OCI-LY3 (cell line): ENCODE results near the gene ILKAP.

Source experiments
- H2AFZ ChIP-seq: fragments of 200-600, 300-600 bp; shearing (Covaris generic); 2 replicates; pipeline ENCODE4 v1.6.0; 2014; ENCODE audit warnings: antibody characterized with exemption, low read depth, low read length
- H3K27ac ChIP-seq: fragments of 200-600, 300-600 bp; sonication (generic); 2 replicates; pipeline ENCODE4 v1.5.1; 2014; ENCODE audit warnings: mild to moderate bottlenecking, low read length, moderate library complexity, mixed read lengths
- H3K27me3 ChIP-seq: fragments of 200-600, 300-600 bp; sonication (generic); 2 replicates; pipeline ENCODE4 v1.6.1; 2014; ENCODE audit warnings: low read depth, low read length, mixed read lengths
- H3K36me3 ChIP-seq: fragments of 200-600, 300-600 bp; sonication (generic); replicated peaks from 2 replicates; pipeline ENCODE3; 2014; ENCODE audit warnings: low read depth, low read length, mixed read lengths
- H3K4me1 ChIP-seq: fragments of 300-600, 200-600 bp; sonication (generic); 2 replicates; pipeline ENCODE4 v1.6.1; 2014; ENCODE audit warnings: low read length, mixed read lengths
- H3K4me2 ChIP-seq: fragments of 200-600, 300-600 bp; sonication (generic); 2 replicates; pipeline ENCODE4 v1.6.1; 2014; ENCODE audit warnings: low read length, mixed read lengths
- H3K4me3 ChIP-seq: fragments of 300-600, 200-600 bp; sonication (generic); 2 replicates; pipeline ENCODE4 v1.5.1; 2014; ENCODE audit warnings: antibody characterized with exemption, mild to moderate bottlenecking, low read length, moderate library complexity
- H3K79me2 ChIP-seq: fragments of 300-600, 200-600 bp; shearing (Covaris generic); 2 replicates; pipeline ENCODE4 v1.6.1; 2014; ENCODE audit warnings: mild to moderate bottlenecking, low read length, mixed read lengths
- H3K9ac ChIP-seq: fragments of 300-600, 200-600 bp; shearing (Covaris generic); 2 replicates; pipeline ENCODE4 v1.6.0; 2014; ENCODE audit warnings: mild to moderate bottlenecking, low read length, moderate library complexity
- H3K9me3 ChIP-seq: fragments of 200-600, 300-600 bp; shearing (Covaris generic); 2 replicates; pipeline ENCODE4 v1.6.1; 2014; ENCODE audit warnings: low read length, mixed read lengths; ENCODE audit not compliant: insufficient read depth
- H4K20me1 ChIP-seq: fragments of 200-600, 300-600 bp; sonication (generic); 2 replicates; pipeline ENCODE4 v1.6.1; 2016; ENCODE audit warnings: low read length, mixed read lengths; ENCODE audit not compliant: insufficient read depth
- CTCF ChIP-seq: fragments of 200-600, 300-600 bp; sonication (generic); IDR thresholded peaks from 2 replicates; pipeline ENCODE4 v1.5.1; 2014; ENCODE audit warnings: antibody characterized with exemption, low read length, low read depth
- EZH2phosphoT487 ChIP-seq: fragments of 200-600 bp; shearing (Covaris generic); IDR thresholded peaks from 2 replicates; pipeline ENCODE4 v1.6.1; 2018; ENCODE audit warnings: antibody characterized with exemption, mixed run types, low read depth

The ILKAP gene

DNA sequence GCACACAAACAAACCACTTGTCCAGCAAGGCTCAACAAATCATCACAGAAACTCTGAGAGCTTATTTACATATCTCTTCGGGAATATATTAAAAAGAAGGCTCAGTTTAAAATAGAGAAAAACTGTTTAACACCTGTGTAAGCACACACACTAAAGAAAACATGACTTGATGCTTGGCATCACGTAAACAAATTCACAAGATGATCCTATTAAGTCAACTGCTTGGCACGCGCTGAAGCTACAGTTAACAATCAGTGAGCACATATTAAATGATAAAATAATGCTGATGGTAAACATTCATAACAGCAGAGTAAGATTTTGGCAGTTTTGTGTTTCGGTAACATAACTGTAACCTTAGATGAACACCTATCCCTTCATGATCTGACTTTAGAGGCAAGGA, 40.7 kb upstream of the ILKAP start:
- Histone ChIP-seq H3K9ac (no peak overlapping the region), H2AFZ (no peak overlapping the region), H3K4me1 (no peaks in the 10 kb centered on the region), H3K4me2 (no peak overlapping the region), H3K36me3 (no peaks in the 10 kb centered on the region), H3K9me3 (no peaks in the 10 kb centered on the region), H3K79me2 (no peaks in the 10 kb centered on the region), H3K4me3 (no peak overlapping the region), H4K20me1 (no peaks in the 10 kb centered on the region), H3K27ac (no peak overlapping the region), H3K27me3 (no peaks in the 10 kb centered on the region)
- TF ChIP-seq CTCF = no peak
- TF ChIP-seq EZH2phosphoT487 = no peak

- Histone ChIP-seq H2AFZ (no peak overlapping the region), H3K79me2 (no peaks in the 10 kb centered on the region), H4K20me1 (no peaks in the 10 kb centered on the region), H3K4me3 (no peak overlapping the region), H3K4me1 (no peaks in the 10 kb centered on the region), H3K9ac (no peak overlapping the region), H3K4me2 (no peak overlapping the region), H3K27ac (no peak overlapping the region), H3K9me3 (no peaks in the 10 kb centered on the region), H3K36me3 (no peaks in the 10 kb centered on the region), H3K27me3 (no peaks in the 10 kb centered on the region)
- TF ChIP-seq CTCF (no peak), EZH2phosphoT487 (no peak)
These were observed 40.1 kb upstream of the ILKAP start for GRCh38 chr2:238243496-238244076.

GRCh38 chr2:238242731-238243495, 39.4 kb upstream of the ILKAP start:
- TF ChIP-seq CTCF (no peak), EZH2phosphoT487 (no peak)
- no peak overlapping the region for H3K27ac ChIP-seq
- H3K36me3 ChIP-seq = no peaks in the 10 kb centered on the region
- no peak overlapping the region for H3K4me2 ChIP-seq
- no peaks in the 10 kb centered on the region for H3K4me1 ChIP-seq
- H2AFZ ChIP-seq = no peak overlapping the region
- H3K4me3 ChIP-seq = no peak overlapping the region
- H3K9me3 ChIP-seq = no peaks in the 10 kb centered on the region
- no peaks in the 10 kb centered on the region for H3K79me2 ChIP-seq
- H4K20me1 ChIP-seq = no peaks in the 10 kb centered on the region
- H3K27me3 ChIP-seq = no peaks in the 10 kb centered on the region
- no peak overlapping the region for H3K9ac ChIP-seq

GRCh38 chr2:238241970-238242369, 38.5 kb upstream of the ILKAP start:
- Histone ChIP-seq H2AFZ (no peak overlapping the region), H3K79me2 (no peaks in the 10 kb centered on the region), H3K36me3 (no peaks in the 10 kb centered on the region), H3K4me3 (no peak overlapping the region), H3K9ac (no peak overlapping the region), H3K9me3 (no peaks in the 10 kb centered on the region), H4K20me1 (no peaks in the 10 kb centered on the region), H3K27ac (no peak overlapping the region), H3K27me3 (no peaks in the 10 kb centered on the region), H3K4me1 (no peaks in the 10 kb centered on the region), H3K4me2 (no peak overlapping the region)
- no peak for TF ChIP-seq EZH2phosphoT487
- no peak for TF ChIP-seq CTCF
